Endothelial cell of umbilical vein (primary cell): Measurements from ENCODE around the gene GALNT12.

Source experiments
- CTCF ChIP-seq, 2 donors: IDR thresholded peaks; 1 replicate in 1 of 2; 2 replicates in 1 of 2; pipeline ENCODE4 v1.5.1; 2011; ENCODE audit warnings: low read length in 2 of 2, mild to moderate bottlenecking in 2 of 2, moderate library complexity in 2 of 2, control low read depth in 1 of 2, inconsistent platforms in 1 of 2, low read depth in 1 of 2; ENCODE audit not compliant: insufficient read depth in 1 of 2; ENCODE audit errors: extremely low read depth in 1 of 2
- FOS ChIP-seq: IDR thresholded peaks from 2 replicates; pipeline ENCODE4 v1.6.1; 2011; ENCODE audit warnings: mild to moderate bottlenecking, low read length, moderate library complexity, borderline replicate concordance; ENCODE audit not compliant: insufficient read depth
- JUN ChIP-seq: IDR thresholded peaks from 2 replicates; pipeline ENCODE4 v1.6.1; 2011; ENCODE audit warnings: borderline replicate concordance, low read depth; ENCODE audit not compliant: insufficient read length, insufficient read depth
- MAX ChIP-seq: IDR thresholded peaks from 2 replicates; pipeline ENCODE4 v1.6.1; 2011; ENCODE audit not compliant: insufficient read depth, insufficient read length
- POLR2A ChIP-seq: IDR thresholded peaks from 2 replicates; pipeline ENCODE4 v1.6.1; 2012; ENCODE audit warnings: low read depth, mild to moderate bottlenecking, control low read depth, low read length

GRCh38 chr9:98869078-98869745 lies 61.7 kb downstream of the GALNT12 start:
- no peak for TF ChIP-seq CTCF (IDR thresholded peaks at IDR 0.05; ENCODE audit: extremely low read depth in 1 of 2, insufficient read depth in 1 of 2, low read depth in 1 of 2, low read length in 2 of 2)
- TF ChIP-seq POLR2A, result no peak
- no peak for TF ChIP-seq JUN
- TF ChIP-seq FOS, result no peak
- TF ChIP-seq MAX, result no peak
